Activated CD4-positive, alpha-beta T cell treated with anti-CD3 and anti-CD28 coated beads for 1 hour (primary cell): ENCODE measurements around the gene CHPF2.
A peak's percentile ranks its signal among the peaks of the same experiment; 100 is the strongest.

ENCODE experiments used
- DNase-seq: peaks from one replicate; pipeline ENCODE4 v3.0.0-alpha.2; 2020

CHPF2 gene, protein sequence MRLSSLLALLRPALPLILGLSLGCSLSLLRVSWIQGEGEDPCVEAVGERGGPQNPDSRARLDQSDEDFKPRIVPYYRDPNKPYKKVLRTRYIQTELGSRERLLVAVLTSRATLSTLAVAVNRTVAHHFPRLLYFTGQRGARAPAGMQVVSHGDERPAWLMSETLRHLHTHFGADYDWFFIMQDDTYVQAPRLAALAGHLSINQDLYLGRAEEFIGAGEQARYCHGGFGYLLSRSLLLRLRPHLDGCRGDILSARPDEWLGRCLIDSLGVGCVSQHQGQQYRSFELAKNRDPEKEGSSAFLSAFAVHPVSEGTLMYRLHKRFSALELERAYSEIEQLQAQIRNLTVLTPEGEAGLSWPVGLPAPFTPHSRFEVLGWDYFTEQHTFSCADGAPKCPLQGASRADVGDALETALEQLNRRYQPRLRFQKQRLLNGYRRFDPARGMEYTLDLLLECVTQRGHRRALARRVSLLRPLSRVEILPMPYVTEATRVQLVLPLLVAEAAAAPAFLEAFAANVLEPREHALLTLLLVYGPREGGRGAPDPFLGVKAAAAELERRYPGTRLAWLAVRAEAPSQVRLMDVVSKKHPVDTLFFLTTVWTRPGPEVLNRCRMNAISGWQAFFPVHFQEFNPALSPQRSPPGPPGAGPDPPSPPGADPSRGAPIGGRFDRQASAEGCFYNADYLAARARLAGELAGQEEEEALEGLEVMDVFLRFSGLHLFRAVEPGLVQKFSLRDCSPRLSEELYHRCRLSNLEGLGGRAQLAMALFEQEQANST

DNA sequence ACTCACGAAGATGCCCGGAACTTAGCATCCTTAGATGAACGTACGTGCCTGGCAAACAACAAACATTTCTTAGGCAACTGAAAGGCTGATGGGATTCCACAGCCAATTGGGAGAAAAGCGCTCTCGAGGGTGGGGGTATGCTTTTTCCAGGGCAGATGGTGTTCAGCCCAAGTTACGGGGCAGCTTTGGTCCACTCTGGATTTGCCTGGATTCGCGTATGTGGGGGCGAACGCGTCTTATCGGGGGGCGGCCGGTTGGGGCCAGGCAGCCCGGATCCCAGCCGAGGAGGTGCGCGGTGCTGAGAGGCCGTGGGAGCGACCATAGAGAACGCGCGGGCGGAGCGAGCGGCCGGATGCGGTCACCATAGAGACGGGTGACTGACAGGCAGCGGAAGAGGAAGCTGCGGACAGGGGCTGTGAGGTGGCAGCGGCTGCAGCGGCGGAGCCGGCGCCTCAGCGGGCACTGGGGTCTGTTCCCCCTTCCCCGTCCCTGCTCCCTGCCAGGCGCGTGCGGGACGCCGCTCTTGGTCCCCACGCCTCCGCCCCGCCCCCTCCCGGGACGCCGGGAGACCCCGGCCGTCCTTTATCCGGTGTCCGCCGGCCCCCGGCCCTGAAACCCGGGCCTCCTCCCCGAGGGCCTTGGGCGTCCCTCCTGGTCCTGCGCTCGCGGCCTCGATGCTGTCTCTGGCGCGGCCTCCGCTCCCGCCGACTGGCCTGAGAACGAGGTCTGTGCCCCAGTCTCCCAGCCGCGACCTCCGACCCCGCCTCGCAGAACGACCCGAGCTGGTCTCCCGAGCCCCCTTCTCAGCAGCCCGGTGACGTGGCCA, at the start of gene CHPF2:
TSS of gene CHPF2 (plus strand) at position 393 of the 826 bp plus-strand sequence. CDS start 1,529 bp downstream, outside the sequence.
- DNase-seq, result peak; percentile 82

GRCh38 chr7:151185762-151186639, 46.3 kb upstream of the CHPF2 start:
- no peak for DNase-seq

DNA sequence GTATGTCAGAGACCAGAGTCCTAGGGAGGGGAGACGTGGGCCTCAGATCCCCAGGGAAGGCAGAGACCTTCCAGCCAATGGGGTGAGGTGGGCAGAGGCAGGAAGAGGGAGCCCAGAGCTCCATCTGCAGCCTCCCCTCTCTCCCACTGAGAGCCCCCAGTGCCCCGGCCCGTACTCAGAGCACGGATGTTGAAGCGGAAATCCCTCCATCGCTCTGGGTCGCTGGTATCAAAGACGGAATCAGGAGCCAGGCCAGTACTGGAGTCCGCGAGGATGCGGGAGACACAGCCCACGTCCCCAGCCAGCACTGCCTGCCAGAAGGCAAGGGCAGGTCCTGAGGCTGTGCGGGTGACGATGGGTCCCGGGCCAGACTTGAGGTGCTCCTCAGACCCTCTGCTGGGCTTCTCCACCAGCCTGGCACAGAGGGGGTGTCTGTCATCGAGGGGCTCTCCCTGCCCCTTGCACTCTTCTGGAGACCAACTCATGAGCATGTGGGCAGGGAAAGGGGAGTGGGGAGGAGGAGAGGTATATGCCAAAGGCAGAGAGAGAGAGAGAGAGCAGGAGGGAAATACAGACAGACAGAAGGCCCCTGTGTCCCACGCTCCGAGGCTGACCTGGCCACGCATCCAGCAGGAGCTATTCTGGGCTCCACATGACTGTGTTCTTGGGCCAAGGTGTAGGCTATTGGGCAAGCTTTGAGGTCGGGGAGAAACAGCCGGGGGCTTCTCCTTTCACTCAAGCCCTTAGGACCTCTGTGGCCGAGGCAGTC, 45.5 kb upstream of the CHPF2 start, which contains the start of gene ASB10:
TSS of gene ASB10 (minus strand) at position 611 of the 769 bp plus-strand sequence. CDS start at position 491, 120 bp downstream.
- DNase-seq, result no peak

GRCh38 chr7:151187409-151188251, 44.7 kb upstream of the CHPF2 start:
- no peak for DNase-seq

GRCh38 chr7:151188252-151188542, 44.1 kb upstream of the CHPF2 start:
- no peak for DNase-seq

GRCh38 chr7:151189038-151189437, 43.2 kb upstream of the CHPF2 start:
- no peak for DNase-seq

GRCh38 chr7:151191544-151191943, 40.7 kb upstream of the CHPF2 start:
- DNase-seq, result no peak

DNA sequence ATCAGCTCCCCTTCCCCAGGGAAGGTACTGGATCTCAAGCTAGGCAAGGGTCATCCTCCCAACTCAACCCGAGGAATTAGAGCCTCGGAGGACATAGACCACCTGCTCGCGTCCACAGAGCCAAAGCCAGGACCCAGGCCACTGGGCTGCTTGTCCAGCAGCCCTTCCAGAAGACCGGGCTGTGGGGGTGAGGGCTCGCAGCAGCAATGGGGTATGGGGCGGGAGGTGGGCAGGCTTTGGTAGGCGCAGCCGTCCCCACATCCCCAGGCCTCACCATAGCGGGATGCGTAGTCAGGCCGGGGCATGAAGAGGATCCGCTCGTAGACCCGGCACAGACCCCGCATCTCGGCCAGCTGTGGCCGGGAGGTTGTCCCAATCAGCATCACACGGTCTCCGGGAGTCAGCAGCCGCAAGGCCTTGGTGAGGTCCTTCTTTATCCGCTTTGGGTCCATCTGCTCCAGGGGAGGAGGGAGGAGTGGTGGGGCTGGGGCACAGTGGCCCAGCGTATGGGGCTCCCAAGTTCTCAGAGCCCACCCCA, 40.2 kb upstream of the CHPF2 start:
- DNase-seq, result no peak

DNA sequence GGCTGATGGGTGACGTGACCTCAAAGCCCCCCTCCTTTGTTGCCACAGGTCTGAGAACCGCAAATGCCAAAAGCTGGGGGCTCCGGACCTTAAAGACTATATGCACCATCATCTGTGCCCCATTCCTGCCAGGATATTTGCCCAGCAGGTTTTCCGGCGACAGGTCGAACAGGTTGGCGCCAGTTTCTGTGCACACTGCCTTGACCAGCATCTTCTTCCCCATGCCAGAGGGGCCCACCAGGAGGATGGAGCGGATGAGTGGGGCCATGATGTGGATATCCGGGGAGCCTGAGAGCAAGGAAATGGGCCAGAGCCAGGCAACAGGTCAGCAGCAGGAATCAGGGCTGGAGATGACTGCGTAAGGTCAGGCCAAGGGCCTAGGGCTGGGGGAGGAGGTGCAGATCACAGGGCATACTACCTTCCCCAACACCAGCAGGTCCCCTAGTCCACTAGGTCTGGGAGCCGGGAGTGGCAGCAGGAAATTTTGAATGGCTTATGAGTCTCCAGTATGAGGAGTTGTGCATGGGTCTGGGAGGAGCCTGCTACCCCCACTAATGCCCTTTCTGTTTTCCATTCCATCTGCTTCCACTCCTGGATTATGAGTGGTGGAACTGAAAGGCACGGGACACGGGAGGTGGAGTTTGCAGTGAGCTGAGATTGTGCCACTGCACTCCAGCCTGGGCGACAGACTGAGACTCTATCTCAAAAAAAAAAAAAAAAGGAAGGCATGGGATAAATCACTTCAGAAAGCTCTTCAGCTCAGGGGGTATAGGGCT, 38.9 kb upstream of the CHPF2 start:
- DNase-seq, result no peak

DNA sequence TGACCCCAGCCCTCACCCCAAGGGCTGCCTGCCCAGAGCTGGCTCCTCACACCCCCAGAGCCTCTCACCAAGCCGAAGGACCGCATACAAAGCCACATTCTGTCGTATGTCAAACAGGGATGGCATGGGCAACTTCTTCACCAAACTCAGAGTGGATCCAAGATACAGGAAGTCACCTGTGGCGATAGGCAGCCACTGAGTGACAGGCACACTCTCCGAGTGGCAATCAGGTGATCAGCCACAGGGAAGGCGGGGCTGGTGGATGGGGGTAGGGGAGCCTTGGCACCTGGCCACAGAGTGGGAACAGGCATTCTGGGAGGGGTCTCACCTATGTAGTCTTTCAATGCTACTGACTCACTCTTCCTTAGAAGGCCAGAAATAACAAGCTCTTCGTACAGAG, 38.1 kb upstream of the CHPF2 start:
- no peak for DNase-seq

GRCh38 chr7:151195616-151196450, 36.5 kb upstream of the CHPF2 start:
- no peak for DNase-seq

- no peak for DNase-seq
Observed at GRCh38 chr7:151197932-151198331, 34.4 kb upstream of the CHPF2 start.

DNA sequence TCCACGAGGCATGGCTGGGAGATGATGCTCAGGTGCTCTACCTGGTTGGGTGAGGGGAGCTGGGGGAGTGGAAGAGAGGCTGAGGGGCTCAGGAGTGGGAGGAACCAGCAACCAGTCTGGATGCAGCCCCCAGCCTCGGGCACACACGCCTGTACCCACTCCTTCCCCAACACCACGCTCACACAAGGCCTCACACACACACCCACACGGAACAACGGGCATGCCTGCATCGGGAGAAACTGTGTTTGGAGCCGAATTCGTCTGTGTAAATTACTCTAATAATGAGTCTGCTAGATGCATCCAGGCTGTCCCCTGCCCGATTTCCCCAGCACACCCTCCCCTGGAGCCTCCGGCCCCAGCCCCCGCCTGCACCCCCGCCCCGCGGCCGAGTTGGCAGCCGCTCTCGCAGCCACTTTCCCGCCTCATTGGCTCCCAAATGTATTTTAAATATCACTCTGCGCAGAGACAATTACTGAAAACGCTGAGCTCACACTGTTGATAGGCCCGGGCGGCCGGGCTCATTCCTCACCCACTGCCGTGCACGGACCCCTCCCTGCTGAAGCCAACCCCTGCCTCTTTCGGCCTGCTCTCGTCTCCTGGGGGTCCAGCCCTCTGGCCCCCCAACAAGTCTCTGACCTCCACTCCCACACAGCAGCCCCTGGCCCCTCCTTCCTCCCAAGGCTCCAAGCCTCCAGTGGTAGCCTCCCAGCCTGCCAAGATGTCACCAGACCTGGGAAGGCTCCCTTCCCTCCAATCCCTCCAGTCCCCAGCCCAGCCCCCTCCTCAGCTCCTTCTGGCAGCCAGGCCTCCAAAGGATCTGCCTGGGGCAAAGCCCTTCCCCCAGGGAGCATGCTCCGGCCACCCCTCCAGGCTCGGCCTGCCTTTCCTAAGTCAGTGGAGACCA, 33.1 kb upstream of the CHPF2 start:
- DNase-seq, result no peak

DNA sequence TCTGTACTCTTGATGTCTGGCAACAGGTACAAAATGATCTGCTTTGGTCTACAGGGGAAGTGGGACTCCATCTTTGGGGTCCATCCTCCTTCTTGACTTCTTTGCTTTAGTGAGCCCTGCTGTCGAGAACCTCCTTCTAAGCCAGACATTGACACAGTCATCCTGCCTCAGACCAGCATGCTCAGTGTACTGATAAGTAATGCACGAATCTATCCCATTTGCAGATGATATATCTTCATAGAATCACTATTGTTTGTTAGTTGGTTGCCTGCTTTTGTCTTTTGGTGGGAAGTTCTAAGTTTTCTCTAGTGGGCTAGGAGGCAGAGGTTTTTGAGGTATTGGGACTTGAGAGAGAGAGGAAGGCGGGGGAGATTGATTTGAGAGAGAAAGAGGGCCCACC, 30.9 kb upstream of the CHPF2 start:
- DNase-seq, result no peak

DNA sequence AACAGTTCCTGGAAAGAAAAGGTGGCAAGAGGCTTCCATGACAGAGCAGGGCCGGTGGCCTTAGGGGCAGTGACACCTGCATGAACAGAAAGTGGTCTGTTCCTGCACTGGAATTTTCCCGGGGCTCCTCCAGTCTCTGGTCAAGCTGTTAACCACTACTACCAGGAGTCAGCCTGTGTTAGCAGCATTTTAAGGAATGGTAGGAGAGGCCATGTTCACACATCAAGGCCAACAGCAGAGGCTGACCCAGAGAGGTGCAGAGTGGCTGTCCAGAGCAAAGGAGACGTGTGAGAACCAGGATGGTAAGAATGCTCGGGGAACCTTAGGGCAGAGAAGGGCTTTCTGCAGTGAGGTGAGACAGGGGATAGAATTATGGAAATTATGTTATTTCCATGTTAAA, 30.5 kb upstream of the CHPF2 start:
- no peak for DNase-seq

- DNase-seq, result no peak
Observed at GRCh38 chr7:151202836-151203235, 29.4 kb upstream of the CHPF2 start.

GRCh38 chr7:151204383-151205032, 27.8 kb upstream of the CHPF2 start:
- DNase-seq, result no peak
